ENCODE measurements around the gene LAMC3.

Gene LAMC3

GRCh38 chr9:131043087-131043486 is 34.1 kb downstream of the LAMC3 start:
- DNase-seq (ENCODE audit: low read depth): no peak
- H3K4me3 ChIP-seq (ENCODE audit: control insufficient read depth, low read depth, low read length): no peak overlapping the region
- no peak for TF ChIP-seq CTCF (IDR thresholded peaks at IDR 0.05; ENCODE audit: control insufficient read depth, insufficient read depth, low read depth, low read length, missing control alignments)

GRCh38 chr9:131043646-131044045 is 34.7 kb downstream of the LAMC3 start:
- H3K4me3 ChIP-seq (ENCODE audit: control insufficient read depth, low read depth, low read length): no peak overlapping the region
- no peak for DNase-seq (ENCODE audit: low read depth)
- TF ChIP-seq CTCF (IDR thresholded peaks at IDR 0.05; ENCODE audit: control insufficient read depth, insufficient read depth, low read depth, low read length, missing control alignments): no peak

GRCh38 chr9:131045300-131046092 is 36.5 kb downstream of the LAMC3 start:
- DNase-seq (ENCODE audit: low read depth): no peak
- H3K4me3 ChIP-seq (ENCODE audit: control insufficient read depth, low read depth, low read length): no peak overlapping the region
- TF ChIP-seq CTCF (IDR thresholded peaks at IDR 0.05; ENCODE audit: control insufficient read depth, insufficient read depth, low read depth, low read length, missing control alignments): no peak

- H3K4me3 ChIP-seq (ENCODE audit: control insufficient read depth, low read depth, low read length): no peak overlapping the region
- no peak for DNase-seq (ENCODE audit: low read depth)
- TF ChIP-seq CTCF (IDR thresholded peaks at IDR 0.05; ENCODE audit: control insufficient read depth, insufficient read depth, low read depth, low read length, missing control alignments): no peak
Measured at GRCh38 chr9:131046093-131046380, 37.1 kb downstream of the LAMC3 start.

GRCh38 chr9:131046581-131047202 is 37.7 kb downstream of the LAMC3 start:
- no peak overlapping the region for H3K4me3 ChIP-seq (ENCODE audit: control insufficient read depth, low read depth, low read length)
- DNase-seq (ENCODE audit: low read depth): no peak
- peak; percentile 97 for TF ChIP-seq CTCF (IDR thresholded peaks at IDR 0.05; ENCODE audit: control insufficient read depth, insufficient read depth, low read depth, low read length, missing control alignments)

GRCh38 chr9:131048332-131048731 is 39.4 kb downstream of the LAMC3 start:
- no peak for TF ChIP-seq CTCF (IDR thresholded peaks at IDR 0.05; ENCODE audit: control insufficient read depth, insufficient read depth, low read depth, low read length, missing control alignments)
- H3K4me3 ChIP-seq (ENCODE audit: control insufficient read depth, low read depth, low read length): no peak overlapping the region
- DNase-seq (ENCODE audit: low read depth): no peak

All from AG09309 (cell line).